DOHH2 (cell line): Measurements from ENCODE around the gene IL23R.

Source experiments
- H3F3A ChIP-seq: fragments of 200-600 bp; sonication (generic), shearing (Covaris generic); 2 replicates; pipeline ENCODE4 v1.6.0; 2016; ENCODE audit warnings: antibody characterized with exemption, mild to moderate bottlenecking; ENCODE audit not compliant: control insufficient read depth, insufficient read depth
- H3K27ac ChIP-seq: fragments of 200-600 bp; sonication (generic); 2 replicates; pipeline ENCODE4 v1.5.1; 2014; ENCODE audit warnings: low read depth, mild to moderate bottlenecking, low read length, moderate library complexity
- H3K27me3 ChIP-seq: fragments of 200-600 bp; sonication (generic); 2 replicates; pipeline ENCODE4 v1.6.1; 2014; ENCODE audit warnings: mild to moderate bottlenecking, low read length, mixed read lengths; ENCODE audit not compliant: control insufficient read depth
- H3K36me3 ChIP-seq: fragments of 200-600 bp; sonication (generic); 2 replicates; pipeline ENCODE4 v1.6.1; 2014; ENCODE audit warnings: mild to moderate bottlenecking, low read length, moderate library complexity, mixed read lengths; ENCODE audit not compliant: control insufficient read depth
- H3K4me1 ChIP-seq: fragments of 200-600 bp; sonication (generic); 2 replicates; pipeline ENCODE4 v1.6.1; 2014; ENCODE audit warnings: mild to moderate bottlenecking, low read length, mixed read lengths; ENCODE audit not compliant: control insufficient read depth
- H3K4me2 ChIP-seq: fragments of 200-600 bp; sonication (generic); 2 replicates; pipeline ENCODE4 v1.6.0; 2014; ENCODE audit warnings: mild to moderate bottlenecking, low read length, moderate library complexity
- H3K4me3 ChIP-seq: fragments of 200-600 bp; sonication (generic); 2 replicates; pipeline ENCODE4 v1.5.1; 2014; ENCODE audit warnings: mild to moderate bottlenecking, low read length, mixed read lengths
- H3K79me2 ChIP-seq: fragments of 200-600 bp; sonication (generic); 2 replicates; pipeline ENCODE4 v1.6.1; 2014; ENCODE audit warnings: mild to moderate bottlenecking, low read length, mixed read lengths; ENCODE audit not compliant: control insufficient read depth
- H3K9me2 ChIP-seq: fragments of 200-600 bp; sonication (generic); replicated peaks from 2 replicates; pipeline ENCODE4 v1.6.1; 2014; ENCODE audit warnings: mild to moderate bottlenecking, low read length, mixed read lengths; ENCODE audit not compliant: control insufficient read depth
- H3K9me3 ChIP-seq: fragments of 200-600 bp; sonication (generic); 2 replicates; pipeline ENCODE4 v1.6.1; 2014; ENCODE audit warnings: antibody characterized with exemption, low read length, mixed read lengths; ENCODE audit not compliant: control insufficient read depth, insufficient read depth
- H4K20me1 ChIP-seq: fragments of 200-600 bp; sonication (generic); 2 replicates; pipeline ENCODE4 v1.6.0; 2014; ENCODE audit warnings: low read depth, mild to moderate bottlenecking, antibody characterized with exemption, low read length, moderate library complexity; ENCODE audit not compliant: control insufficient read depth, insufficient read depth
- EZH2phosphoT487 ChIP-seq: fragments of 200-600 bp; sonication (generic); IDR thresholded peaks from 2 replicates; pipeline ENCODE4 v1.6.1; 2017; ENCODE audit warnings: borderline replicate concordance, mild to moderate bottlenecking, antibody characterized with exemption, low read length, moderate library complexity, mixed read lengths
- TF ChIP-seq, protein P1 (sequence below): fragments of 200-600 bp; sonication (generic); IDR thresholded peaks from one replicate; pipeline ENCODE4 v1.5.1; 2014; ENCODE audit warnings: antibody characterized with exemption, mild to moderate bottlenecking, low read depth, low read length; ENCODE audit not compliant: poor library complexity, severe bottlenecking

Gene IL23R

DNA sequence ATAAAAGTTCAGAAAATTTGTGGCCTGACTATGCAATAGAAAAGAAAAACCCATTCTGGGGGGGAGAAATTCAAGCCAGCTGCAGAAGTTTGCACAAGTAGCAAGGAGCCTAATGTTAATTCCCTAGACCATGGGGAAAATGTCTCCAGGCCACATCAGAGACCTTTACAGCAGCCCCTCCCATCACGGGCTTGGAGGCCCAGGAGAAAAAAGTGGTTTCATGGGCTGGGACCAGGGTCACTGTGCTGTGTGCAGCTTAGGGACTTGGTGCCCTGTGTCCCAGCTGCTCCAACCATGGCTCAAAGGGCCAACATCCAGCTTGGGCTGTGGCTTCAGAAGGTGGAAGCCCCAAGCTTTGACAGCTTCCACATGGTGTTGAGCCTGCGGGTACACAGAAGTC lies 42.0 kb downstream of the IL23R start:
- Histone ChIP-seq H3K27ac (no peak overlapping the region), H3K9me3 (no peaks in the 10 kb centered on the region), H3K9me2 (no peaks in the 10 kb centered on the region), H3K4me1 (no peaks in the 10 kb centered on the region), H3K79me2 (no peaks in the 10 kb centered on the region), H3K4me2 (no peak overlapping the region), H3K27me3 (no peaks in the 10 kb centered on the region), H3K36me3 (no peaks in the 10 kb centered on the region), H4K20me1 (no peaks in the 10 kb centered on the region), H3K4me3 (no peak overlapping the region), H3F3A (no peaks in the 10 kb centered on the region)
- TF ChIP-seq, protein P1, sequence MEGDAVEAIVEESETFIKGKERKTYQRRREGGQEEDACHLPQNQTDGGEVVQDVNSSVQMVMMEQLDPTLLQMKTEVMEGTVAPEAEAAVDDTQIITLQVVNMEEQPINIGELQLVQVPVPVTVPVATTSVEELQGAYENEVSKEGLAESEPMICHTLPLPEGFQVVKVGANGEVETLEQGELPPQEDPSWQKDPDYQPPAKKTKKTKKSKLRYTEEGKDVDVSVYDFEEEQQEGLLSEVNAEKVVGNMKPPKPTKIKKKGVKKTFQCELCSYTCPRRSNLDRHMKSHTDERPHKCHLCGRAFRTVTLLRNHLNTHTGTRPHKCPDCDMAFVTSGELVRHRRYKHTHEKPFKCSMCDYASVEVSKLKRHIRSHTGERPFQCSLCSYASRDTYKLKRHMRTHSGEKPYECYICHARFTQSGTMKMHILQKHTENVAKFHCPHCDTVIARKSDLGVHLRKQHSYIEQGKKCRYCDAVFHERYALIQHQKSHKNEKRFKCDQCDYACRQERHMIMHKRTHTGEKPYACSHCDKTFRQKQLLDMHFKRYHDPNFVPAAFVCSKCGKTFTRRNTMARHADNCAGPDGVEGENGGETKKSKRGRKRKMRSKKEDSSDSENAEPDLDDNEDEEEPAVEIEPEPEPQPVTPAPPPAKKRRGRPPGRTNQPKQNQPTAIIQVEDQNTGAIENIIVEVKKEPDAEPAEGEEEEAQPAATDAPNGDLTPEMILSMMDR, result no peak
- no peak for TF ChIP-seq EZH2phosphoT487

- Histone ChIP-seq H3K36me3 (no peaks in the 10 kb centered on the region), H4K20me1 (no peaks in the 10 kb centered on the region), H3K27ac (no peak overlapping the region), H3K9me3 (no peaks in the 10 kb centered on the region), H3K4me1 (peaks cover under 1% of the 10 kb centered on the region), H3K9me2 (no peaks in the 10 kb centered on the region), H3K4me2 (no peak overlapping the region), H3F3A (no peaks in the 10 kb centered on the region), H3K27me3 (no peaks in the 10 kb centered on the region), H3K4me3 (no peak overlapping the region), H3K79me2 (no peaks in the 10 kb centered on the region)
- TF ChIP-seq, protein P1, result no peak
- TF ChIP-seq EZH2phosphoT487, result no peak
Measured at GRCh38 chr1:67209521-67209920, 43.3 kb downstream of the IL23R start.

DNA sequence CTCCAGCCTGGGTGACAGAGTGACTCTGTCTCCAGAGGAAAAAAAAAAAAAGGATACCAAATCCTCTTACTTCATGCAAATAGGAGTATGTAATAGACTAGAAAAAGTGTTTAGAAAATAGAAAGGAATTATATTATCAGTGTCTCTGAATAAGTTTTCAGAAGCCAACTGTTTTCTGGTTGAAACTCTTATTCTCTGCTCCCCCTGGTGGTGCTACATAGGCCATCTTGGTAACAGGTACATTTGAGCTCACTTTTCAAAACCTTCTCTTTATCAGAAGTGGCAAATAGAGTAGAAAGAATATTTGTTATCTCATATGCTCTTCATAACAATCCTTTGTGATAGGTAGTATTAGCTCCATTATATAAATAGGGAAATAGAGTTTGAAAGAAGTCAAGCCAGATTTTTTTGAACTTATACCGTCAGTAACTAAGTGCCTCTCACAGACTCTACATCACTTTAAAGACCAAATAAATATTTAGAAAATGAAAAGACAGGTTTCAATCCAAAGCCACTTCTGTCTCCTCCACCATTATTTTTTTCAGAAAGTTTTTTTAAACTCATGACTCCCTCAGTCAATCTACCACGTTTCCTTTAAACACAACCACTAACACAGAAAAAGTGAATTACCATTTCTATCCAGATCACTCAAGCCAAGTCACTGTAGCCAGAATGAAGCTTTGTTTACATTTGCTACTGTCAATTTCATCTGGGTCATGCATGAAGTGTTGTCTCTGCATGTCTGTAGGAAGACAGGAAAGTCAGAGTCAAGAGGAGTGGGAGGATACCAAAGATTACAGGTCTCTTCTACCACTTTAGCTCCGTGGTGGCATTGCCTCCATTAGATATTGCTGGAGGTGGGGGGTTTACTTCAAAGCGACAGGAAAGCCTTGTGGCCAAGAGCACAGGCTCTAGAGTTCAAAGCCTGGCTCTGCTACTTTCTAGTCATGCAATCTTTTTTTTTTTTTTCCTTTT lies 45.6 kb downstream of the IL23R start:
- H3K9me3 ChIP-seq, result no peaks in the 10 kb centered on the region
- H3K27me3 ChIP-seq, result no peaks in the 10 kb centered on the region
- H3K79me2 ChIP-seq, result no peaks in the 10 kb centered on the region
- H3F3A ChIP-seq, result no peaks in the 10 kb centered on the region
- H3K4me3 ChIP-seq, result no peak overlapping the region
- H3K36me3 ChIP-seq, result no peaks in the 10 kb centered on the region
- no peaks in the 10 kb centered on the region for H3K9me2 ChIP-seq
- H3K27ac ChIP-seq, result no peak overlapping the region
- H3K4me1 ChIP-seq, result peaks cover 8% of the 10 kb centered on the region
- no peaks in the 10 kb centered on the region for H4K20me1 ChIP-seq
- TF ChIP-seq, protein P1, result peak; percentile 66
- no peak for TF ChIP-seq EZH2phosphoT487
- H3K4me2 ChIP-seq, result no peak overlapping the region
